ENCODE data around the gene CAPN11.

Gene CAPN11

DNA sequence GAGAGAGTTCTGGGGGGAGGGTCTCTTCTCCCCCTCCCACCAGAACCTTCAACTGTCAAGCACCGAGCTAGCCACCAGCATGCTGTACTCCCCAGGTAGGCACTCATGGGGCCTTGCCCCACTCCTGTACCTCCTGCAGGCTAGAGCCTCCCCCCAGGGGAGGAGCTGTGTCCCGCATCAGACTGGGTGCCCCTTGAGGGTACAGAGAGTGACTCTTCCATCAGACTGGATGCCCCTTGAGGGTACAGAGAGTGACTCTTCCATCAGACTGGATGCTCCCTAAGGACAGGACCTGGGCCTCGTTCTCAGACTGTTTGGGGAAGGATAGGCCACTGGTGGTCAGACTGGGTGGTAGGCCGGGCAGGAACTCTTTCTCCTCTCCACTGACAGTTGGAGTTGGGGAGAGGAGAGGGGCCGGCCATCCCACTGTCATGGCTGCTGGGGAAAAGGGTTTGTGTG lies at the start of gene CAPN11:
Gene CAPN11, plus strand, starts transcription at position 51 of the 459 bp plus-strand sequence. Its CDS starts 29 bp downstream, at position 80.
- no peak for DNase-seq

DNA sequence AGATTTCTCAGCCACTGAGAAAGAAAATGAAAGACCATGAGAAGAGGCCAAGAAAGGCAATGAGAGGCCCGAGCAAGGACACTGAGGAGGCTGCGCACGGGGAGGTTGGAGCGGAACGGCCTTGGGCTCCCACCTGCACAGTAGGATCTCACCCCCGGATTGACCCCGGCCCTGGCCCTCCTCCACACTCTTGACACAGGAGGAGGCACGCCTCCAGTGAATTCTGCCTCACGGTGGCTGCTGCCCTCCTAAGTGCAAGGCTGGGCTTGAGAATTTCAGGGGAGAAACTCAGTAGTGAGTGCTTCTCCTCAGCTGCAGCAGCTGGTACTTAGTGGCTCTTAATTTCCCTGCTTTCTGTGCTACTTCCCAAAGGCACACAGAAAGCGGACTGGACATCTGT lies 49.4 kb upstream of the CAPN11 start:
- no peak for DNase-seq

DNA sequence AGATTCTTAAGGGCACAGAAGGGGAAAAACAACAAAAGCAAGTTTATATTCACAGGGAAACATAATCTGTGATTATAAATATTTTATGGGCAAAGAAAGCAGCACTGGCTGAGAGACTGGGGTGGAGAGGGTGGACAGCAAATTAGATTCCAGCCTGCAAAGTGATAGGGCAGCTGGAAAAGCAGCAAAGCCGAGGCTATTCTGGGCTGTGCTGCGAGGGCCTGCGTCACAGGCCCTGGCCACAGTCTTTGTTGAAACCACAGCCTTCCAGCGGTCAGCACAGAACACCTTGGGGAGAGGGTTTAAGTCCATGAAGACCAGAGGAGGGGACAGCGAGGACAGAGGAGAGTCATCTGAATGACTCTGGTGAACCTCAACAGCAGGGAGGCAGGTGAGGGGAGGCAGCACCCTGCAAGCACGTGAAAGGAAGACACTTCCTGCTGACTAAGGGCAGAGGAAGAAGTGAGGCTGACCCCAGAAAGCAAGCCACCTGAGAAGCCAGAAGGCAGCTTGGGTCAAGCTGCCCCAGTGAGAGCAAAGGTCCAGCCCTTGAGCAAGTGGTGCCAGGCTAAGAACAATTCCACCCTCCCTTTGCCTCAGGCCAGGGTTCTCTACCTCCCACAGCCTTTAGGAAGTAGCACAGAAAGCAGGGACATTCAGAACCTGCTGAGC lies 48.5 kb upstream of the CAPN11 start:
- no peak for DNase-seq

DNA sequence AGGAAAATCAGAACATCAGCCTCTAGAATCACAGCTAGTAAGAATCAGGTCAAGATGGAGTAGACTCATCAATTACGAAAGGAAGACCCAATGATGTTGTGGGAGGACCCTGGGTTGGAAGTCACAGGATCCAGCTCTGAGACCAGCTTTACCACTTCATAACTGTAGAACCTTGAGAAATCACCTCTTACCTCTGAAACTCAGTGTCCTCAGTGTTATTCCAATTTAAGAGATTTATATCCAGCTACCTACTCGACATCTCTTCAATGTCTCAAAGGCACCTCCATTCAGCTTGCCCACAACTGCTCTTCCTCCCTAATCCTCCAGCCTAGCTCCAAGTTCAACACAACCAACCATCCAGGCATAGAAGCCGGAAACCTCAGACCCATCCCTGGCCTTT lies 47.7 kb upstream of the CAPN11 start:
- no peak for DNase-seq

DNA sequence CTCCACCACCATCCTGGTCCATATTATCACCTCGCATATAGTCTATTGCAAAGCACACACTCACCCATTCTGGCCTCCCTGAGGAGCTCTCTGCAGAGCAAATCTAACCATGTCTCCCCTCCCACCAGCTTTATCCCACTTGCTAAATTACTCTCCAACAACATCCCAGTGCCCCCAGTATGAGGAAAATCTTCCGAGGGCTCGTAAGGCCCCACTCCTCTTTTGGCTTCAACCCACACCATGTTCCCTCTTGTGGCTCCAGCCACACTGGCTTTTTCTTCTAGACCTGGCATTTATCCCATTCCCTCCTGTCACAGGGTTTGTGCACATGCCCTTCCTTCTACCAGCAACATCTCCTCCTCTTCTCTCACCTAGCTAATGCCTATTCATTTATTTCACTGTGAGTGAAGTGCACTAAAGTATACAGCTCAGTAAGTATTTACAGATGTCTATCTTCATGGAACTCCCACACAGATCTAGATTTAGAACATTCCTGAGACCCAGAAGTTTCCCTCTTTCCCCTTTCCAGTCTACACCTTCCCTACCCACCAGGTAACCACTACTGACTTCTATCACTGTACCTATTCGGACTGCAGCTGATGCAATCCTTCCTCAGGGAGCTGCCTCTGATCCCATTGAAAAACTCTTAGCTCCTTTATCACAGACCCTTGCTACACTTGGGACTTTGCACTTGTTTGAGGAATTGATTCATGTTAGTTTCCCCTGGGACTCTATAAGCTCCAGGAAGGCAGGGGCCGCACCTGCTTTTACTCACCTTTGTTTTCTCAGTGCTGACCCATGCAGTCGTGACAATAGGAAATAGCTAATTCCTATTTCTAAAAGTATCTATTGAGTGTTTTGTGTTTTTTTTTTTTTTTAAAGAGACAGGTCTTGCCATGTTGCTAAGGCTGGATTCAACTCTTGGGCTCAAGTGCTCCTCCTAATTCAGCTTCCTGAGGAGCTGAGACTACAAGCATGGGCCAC lies 46.9 kb upstream of the CAPN11 start:
- no peak for DNase-seq

DNA sequence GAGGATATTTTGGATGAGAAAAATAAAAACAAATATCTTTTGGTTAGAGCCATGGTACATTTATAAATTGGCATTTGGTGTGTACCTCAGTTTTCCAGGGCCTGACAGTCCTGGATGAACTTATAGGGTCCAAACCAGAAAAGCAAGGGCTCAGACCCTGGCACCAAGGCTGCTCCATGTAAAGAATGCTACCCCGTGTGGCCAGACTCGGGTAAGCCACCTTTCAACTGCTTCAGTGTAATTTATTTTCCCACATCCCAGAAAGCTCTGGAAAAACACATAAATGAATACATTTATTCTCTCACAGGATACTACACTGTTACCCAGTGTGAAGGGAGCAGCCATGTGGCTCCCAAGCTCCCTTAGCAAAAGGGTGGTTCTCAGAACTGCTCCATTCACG lies 45.2 kb upstream of the CAPN11 start:
- DNase-seq = no peak

DNA sequence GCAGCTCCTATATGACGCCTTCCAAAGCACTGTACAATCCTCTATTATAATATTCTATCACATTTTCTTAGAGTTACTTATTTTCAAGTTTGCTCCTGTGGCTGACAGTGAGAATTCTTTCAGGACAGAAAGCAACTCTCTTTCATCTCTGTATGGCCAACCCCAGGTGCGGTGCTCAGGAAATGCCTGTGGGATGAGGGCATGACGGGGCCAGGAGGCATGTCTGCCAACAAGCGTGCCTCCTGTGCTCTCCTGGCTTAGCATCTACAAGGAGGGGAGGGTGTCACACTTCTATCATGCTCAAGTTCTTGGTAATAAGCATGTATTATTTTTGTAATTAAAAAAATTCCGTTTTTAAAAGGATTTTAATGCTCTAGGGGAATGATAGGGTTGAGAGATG lies 42.8 kb upstream of the CAPN11 start:
- DNase-seq = no peak

DNA sequence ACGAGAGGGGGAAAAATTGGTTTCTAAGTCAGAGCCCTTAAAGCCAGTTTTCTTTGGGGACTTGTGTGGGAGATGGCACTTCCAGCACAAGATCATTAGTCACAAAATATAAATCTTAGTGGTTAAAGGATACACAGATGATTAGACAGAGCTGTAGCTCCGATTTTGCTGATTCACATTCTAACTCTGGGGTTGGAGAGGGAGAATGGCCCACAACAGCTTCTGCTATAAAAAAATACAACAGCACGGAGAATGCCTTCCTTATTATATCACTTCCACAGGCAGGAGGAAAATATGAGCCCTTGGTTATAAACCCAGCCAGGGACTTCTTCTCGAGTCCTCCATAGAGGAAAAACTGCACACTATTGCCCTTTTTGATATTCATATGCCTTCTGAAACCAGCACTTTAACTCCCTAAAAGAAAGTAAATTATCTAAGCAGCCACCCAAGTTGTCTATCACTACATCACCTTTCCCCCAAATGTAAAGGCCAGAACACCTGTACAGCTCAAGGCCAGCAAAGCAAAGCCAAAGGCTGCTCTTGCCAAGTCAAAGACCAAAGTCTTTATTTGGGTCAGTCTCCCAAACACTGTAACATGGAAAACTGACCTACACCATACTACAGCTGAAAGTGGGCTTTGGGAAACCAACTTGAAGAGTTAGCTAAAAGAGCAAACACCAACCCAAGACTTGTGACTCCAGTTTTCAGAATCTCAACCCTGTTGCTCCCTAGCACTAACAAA lies 41.8 kb upstream of the CAPN11 start:
- no peak for DNase-seq

DNA sequence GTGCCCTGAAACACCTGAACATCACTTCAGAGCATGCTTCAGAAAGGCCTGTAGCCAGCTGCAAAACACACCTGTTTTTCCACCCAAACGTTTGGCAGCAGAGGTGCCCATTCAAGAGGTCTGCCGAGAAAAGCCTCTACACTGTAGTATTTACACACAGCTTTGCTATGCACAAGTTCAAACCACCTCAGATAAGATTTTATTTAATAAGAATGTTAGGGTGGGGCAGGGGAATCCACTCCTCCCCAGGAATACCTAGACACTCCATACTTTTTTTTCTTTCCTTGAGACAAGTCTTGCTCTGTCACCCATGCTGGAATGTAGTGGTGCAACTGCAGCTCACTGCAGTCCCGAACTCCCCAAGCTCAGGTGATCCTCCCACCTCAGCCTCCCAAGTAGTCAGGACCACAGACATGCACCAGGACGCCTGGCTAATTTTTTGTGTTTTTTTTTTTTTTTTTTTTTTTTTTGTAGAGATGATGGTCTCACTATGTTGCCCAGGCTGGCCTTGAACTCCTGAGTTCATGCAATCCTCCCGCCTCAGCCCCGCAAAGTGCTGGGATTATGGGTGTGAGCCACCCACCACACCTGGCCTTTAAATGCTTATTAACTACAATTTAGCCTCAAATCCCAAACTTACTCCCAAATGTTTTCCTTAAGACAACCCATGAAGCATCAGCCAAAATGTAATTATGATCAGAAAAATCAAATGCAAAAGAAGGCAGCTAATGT lies 41.1 kb upstream of the CAPN11 start:
- no peak for DNase-seq

DNA sequence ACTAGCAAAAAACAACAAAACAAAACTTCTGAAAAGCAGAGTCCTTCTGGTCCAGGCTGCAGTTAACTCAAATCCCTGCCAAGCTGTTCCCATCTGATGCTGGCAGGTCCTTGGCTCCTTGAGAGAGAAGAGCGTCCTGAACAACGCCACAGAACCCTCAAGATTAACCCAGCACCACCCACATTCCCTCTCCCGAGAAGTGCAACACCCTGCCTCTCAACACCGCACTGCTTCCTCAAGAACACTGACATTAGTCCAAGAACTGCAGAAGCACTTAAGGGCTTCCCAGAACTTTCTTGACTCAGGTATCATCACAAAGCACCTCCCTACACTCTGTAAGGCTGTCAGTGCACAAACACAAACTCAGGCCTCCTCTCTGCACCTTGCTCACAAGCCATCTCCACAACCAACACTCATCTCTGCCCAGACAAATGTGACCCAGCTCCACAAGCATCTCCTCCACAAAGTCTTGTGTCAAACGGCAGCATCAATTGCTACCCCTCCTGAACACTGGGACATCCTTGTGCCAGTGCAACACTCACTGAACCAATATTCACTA lies 38.8 kb upstream of the CAPN11 start:
- peak in 1 of 58 donors; percentile 5 for DNase-seq

DNA sequence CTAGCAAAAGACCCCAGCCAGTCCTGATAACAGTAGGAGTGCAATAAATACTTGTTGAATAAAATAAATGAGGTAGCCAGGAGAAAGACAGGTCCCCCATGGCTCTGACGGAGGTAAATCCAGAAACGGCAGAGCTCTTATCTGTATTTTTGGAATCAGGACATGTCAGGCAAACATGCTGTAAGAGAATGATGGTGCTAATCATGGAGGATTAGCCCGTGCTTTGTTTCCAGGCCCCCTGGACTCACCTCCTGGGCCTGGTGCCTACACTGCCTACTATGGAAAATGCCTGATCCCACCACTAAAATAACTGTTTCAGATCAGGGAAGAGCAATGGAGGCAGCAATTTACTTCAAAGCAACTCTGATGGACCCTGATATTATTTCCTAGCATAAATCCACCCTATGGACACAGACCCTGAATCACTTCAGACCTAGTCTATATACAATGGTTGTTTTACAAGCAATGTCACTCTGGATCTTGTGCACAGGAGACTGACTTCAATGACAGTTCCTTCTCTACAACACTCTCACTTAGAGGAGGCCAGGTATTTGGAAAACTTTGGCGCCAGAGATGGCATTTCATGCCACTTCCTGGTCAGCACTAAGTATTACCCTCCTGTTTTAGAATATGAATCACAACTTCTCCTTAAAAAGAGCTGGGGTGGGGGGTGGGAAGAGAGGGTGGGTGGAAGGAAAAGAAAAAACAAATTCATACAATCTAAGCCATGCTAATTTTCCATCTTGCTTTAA lies 37.8 kb upstream of the CAPN11 start:
- no peak for DNase-seq

DNA sequence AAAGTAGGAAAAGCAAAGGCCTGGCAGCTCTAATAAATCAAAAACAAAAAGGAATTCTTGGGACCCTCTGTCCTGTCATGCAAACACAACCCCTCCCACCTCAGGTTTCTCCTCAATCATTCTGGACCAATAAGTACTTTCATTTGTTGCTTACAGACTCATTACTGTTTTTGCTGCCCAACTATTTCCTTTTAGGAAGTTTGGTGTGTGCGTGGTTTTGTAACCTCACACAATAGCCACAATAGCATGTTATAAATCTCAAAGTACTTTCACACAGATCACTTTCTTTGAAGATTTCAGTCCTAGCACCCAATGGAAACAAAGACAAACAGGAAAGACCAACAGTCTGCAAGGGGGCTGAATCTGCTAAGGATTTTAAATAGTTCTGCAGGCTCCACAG lies 35.8 kb upstream of the CAPN11 start:
- DNase-seq = no peak

DNA sequence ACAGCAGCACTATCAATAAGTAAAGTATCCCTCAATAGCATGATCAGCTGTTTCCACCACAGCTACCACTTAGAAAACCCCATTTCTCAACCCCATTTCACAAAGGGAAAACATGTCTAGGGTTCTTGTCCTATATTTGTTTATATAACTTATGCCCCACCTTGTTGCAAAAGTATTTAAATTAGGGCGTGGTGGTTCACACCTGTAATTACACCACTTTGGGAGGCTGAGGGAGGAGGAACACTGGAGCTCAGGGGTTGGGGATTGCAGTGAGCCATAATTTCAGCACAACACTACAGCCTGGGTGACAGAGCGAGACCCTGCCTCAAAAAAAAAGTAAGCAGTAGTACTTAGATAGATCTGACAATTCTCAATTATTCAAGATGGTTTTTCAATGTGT lies 35.1 kb upstream of the CAPN11 start:
- DNase-seq = no peak

DNA sequence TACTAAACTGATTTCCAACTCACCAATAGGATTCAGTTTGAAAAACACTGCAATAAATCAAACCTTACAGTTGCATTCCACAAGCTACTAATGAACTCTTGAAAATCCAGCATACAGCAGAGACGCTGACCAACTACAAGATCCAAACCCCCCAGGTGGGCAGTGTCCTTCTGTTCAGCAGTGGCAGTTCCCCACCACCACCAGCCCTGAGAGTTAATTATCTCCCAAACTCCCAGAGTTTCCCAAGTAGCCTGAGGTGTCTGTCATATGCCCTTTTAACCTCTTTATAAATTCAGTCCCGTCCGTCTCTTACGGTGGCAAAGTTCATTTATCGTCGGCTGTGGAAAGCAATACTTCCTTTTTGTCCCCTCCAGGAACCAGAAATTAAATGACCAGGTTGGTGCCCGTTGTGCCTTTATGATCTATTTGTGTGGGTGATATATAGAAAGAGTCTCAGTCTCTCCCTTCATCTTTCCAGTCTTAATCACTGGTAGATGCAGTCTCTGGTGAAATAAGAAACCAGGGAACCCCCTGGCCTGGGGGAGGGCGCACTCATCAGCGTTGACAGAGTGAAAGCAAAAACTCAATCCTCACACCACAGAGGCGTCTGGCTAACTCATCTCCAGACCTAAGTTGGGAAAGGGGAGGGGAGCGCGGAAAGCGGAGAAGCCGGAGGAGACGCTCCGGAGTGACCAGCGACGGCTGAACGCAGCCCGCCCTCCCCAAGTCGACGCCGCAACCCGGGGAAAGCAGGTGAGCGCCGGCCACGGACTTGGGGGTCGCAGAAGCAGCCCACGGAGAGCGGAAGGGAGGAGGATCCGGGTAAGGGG lies 32.1 kb upstream of the CAPN11 start:
- DNase-seq = peak in 11 of 58 donors; percentile 18 to 71 (median 29)

DNA sequence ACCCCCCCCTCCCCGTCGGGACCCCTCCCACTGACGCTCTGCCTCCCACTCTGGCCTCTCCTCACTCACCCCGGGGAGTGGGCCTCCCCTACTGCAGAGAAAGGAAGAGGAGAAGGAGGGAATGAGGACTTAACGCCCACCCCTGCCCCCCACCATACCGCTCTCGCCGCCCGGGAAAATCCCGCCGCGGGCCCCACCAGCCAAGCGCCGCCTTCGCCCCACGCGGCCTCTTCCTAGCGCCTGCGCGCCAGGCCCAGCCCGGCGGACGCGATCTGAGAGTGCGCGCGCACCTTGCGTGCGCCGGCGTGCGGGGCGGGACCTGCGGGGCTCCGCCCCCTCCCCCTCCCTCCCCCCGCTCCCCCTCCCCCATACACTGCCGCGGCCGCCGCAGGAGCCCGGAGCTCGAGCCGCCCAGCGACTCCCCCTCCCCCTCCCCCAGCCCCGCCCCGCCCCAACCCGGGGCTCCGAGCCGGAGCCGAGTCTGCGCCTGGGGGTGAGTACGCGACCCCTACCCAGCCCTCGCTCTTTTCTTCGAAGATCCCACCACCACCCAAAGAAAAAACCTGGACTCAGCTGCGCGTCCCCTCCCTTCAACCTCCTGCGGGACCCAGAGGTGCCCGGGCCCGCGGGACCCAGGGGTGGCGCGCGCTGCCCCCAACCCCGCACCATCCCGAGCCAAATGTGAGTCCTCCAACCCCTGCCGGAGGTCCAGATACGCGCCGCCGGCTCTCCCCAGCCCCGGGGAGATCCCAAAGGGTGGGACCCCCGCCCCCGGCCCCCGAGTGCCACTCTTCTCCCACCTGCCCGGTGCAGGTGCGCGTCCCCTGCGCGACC lies 31.2 kb upstream of the CAPN11 start, which contains the start of the genes MRPL14 and TMEM63B:
Gene MRPL14, minus strand, starts transcription at position 267 of the 834 bp plus-strand sequence. CDS start 10,841 bp downstream, outside the sequence.
Gene TMEM63B, plus strand, starts transcription at position 369 of the 834 bp plus-strand sequence. CDS start 7,031 bp downstream, outside the sequence.
- peak; percentile 28 to 90 (median 81) for DNase-seq

DNA sequence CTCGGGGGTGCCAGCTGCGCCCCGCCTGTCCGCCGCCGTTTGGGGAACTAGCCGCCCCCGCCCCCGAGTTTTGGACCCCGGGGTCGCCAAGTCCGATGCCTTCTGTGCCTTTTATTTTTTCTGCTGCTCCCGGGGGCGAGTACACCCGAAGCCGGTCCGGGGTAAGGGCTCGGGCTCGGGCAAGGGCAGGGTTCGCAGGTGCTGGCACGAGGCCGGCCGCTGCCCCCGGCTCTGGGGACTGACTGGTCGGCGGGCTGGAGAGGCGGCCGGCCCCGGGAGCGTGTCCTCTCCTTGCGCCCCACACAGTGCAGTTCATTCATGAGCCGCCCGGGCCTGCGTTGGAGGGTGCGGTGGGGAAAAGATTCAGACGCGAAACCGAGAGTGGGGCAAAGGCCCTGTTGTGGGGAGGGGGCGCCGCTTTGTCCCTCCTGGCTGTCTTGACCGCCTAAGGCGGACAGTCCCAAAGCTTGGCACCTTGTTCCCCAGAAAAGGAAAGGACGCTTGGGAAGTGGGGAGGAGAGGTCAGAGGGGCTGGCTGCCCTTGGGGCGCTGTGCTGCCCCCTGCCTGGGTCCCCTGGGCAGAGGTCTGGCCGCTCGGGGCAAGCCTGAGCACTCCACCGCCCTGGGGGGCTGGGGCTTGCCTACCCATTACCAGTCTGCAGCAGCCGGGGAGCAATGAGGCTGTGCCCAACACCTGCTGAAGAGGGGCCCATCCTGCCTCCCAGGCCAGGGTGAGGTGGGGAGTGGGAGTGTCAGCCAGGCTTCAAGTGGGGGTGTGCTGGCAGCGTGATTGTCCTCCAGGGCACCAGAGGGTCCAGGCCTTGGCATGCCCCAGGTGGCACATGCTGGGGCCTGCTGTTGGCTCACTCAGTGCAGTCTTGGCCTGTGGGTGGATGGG lies 30.4 kb upstream of the CAPN11 start:
- peak in 21 of 58 donors; percentile 8 to 50 (median 28) for DNase-seq
